ENCODE results near the gene GEMIN5. TPM values are rescaled to one million over a fixed set of nuclear protein-coding genes. Genes with fewer than 3 reads are reported as not detected.

The GEMIN5 gene
- polyA plus RNA-seq, 2 of the 4 experiments (the other 2 are of a cell fraction): 20.2 to 22.6 TPM

DNA sequence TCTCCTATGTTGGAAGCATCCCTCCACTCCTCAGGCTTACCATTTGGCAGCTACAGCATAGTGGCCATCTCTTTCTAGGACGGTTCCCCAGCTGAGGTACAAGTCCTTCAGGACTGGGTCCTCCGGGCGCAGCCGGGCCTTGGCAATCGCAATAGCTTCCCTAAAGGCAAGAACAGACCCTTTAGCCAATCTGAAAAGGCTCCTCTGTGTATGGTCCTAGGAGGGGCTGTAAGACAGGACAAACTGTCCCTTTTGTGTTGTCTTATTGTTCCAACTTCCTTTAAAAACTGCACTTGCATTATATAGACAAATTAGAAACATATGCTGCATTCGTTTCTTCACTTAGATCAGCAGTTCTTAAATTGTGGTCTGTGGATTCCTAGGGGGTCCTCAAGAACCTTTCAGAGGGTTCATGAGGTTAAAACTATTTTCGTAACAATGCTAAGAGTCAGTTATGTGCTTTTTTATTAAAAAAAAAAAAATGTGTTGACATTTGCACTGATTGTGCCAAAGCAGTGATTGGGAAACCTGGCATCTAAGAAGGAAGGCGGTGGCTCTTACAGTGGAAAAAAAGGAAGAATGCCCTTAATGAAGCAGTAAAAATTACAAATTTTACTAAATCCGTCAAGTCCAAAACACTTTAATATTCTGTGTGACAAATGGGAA, 38.7 kb downstream of the GEMIN5 start:
- no peak overlapping the region for H3K27ac ChIP-seq
- POLR2A ChIA-PET: no interaction called here
- H3K9me3 ChIP-seq: no peaks in the 10 kb centered on the region
- no peaks in the 10 kb centered on the region for H3K4me1 ChIP-seq
- CTCF ChIA-PET: no interaction called here
- H3K4me2 ChIP-seq: no peak overlapping the region
- ATAC-seq (no peak), FAIRE-seq (no peak), DNase-seq (ENCODE audit: low read depth in 1 of 2, low spot score in 1 of 2) (no peak)
- WGBS (ENCODE audit: missing lambda C conversion rate): 93% methylated on average over 9 of the region's 9 CpGs
- TF ChIP-seq, protein P1, sequence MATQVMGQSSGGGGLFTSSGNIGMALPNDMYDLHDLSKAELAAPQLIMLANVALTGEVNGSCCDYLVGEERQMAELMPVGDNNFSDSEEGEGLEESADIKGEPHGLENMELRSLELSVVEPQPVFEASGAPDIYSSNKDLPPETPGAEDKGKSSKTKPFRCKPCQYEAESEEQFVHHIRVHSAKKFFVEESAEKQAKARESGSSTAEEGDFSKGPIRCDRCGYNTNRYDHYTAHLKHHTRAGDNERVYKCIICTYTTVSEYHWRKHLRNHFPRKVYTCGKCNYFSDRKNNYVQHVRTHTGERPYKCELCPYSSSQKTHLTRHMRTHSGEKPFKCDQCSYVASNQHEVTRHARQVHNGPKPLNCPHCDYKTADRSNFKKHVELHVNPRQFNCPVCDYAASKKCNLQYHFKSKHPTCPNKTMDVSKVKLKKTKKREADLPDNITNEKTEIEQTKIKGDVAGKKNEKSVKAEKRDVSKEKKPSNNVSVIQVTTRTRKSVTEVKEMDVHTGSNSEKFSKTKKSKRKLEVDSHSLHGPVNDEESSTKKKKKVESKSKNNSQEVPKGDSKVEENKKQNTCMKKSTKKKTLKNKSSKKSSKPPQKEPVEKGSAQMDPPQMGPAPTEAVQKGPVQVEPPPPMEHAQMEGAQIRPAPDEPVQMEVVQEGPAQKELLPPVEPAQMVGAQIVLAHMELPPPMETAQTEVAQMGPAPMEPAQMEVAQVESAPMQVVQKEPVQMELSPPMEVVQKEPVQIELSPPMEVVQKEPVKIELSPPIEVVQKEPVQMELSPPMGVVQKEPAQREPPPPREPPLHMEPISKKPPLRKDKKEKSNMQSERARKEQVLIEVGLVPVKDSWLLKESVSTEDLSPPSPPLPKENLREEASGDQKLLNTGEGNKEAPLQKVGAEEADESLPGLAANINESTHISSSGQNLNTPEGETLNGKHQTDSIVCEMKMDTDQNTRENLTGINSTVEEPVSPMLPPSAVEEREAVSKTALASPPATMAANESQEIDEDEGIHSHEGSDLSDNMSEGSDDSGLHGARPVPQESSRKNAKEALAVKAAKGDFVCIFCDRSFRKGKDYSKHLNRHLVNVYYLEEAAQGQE (IDR thresholded peaks at IDR 0.05): no peak
- TF ChIP-seq NR3C1 (IDR thresholded peaks at IDR 0.05) (no peak), KDM1A (IDR thresholded peaks at IDR 0.05; ENCODE audit: low read depth) (no peak), EHMT2 (IDR thresholded peaks at IDR 0.05; ENCODE audit: low read depth) (no peak), RARB (CRISPR knock-in tag; IDR thresholded peaks at IDR 0.05) (no peak), RAD21 (conservative IDR thresholded peaks at IDR 0.05 in 1 of 2, IDR thresholded peaks at IDR 0.05 in 1 of 2) (no peak), TFCP2L1 (CRISPR knock-in tag; IDR thresholded peaks at IDR 0.05) (no peak), RCOR1 (IDR thresholded peaks at IDR 0.05; ENCODE audit: low read depth, low read length) (no peak), HDAC2 (IDR thresholded peaks at IDR 0.05) (no peak), EP300 (IDR thresholded peaks at IDR 0.05) (no peak), SMC3 (IDR thresholded peaks at IDR 0.05) (no peak), TP53 (CRISPR knock-in tag; IDR thresholded peaks at IDR 0.05) (no peak), HEYL (CRISPR knock-in tag; IDR thresholded peaks at IDR 0.05) (no peak), ZC3H11A (IDR thresholded peaks at IDR 0.05) (no peak), CHD2 (IDR thresholded peaks at IDR 0.05; ENCODE audit: low read length, partially characterized antibody) (no peak), ESRRA (IDR thresholded peaks at IDR 0.05; ENCODE audit: borderline replicate concordance, low read length) (no peak)
- TF ChIP-seq, protein P2, sequence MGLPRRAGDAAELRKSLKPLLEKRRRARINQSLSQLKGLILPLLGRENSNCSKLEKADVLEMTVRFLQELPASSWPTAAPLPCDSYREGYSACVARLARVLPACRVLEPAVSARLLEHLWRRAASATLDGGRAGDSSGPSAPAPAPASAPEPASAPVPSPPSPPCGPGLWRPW (IDR thresholded peaks at IDR 0.05): no peak
- TF ChIP-seq, protein P3, sequence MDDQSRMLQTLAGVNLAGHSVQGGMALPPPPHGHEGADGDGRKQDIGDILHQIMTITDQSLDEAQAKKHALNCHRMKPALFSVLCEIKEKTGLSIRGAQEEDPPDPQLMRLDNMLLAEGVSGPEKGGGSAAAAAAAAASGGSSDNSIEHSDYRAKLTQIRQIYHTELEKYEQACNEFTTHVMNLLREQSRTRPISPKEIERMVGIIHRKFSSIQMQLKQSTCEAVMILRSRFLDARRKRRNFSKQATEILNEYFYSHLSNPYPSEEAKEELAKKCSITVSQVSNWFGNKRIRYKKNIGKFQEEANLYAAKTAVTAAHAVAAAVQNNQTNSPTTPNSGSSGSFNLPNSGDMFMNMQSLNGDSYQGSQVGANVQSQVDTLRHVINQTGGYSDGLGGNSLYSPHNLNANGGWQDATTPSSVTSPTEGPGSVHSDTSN (IDR thresholded peaks at IDR 0.05): no peak
- TF ChIP-seq, protein P4, sequence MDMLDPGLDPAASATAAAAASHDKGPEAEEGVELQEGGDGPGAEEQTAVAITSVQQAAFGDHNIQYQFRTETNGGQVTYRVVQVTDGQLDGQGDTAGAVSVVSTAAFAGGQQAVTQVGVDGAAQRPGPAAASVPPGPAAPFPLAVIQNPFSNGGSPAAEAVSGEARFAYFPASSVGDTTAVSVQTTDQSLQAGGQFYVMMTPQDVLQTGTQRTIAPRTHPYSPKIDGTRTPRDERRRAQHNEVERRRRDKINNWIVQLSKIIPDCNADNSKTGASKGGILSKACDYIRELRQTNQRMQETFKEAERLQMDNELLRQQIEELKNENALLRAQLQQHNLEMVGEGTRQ (IDR thresholded peaks at IDR 0.05): no peak
- H3K4me3 ChIP-seq: no peak overlapping the region

DNA sequence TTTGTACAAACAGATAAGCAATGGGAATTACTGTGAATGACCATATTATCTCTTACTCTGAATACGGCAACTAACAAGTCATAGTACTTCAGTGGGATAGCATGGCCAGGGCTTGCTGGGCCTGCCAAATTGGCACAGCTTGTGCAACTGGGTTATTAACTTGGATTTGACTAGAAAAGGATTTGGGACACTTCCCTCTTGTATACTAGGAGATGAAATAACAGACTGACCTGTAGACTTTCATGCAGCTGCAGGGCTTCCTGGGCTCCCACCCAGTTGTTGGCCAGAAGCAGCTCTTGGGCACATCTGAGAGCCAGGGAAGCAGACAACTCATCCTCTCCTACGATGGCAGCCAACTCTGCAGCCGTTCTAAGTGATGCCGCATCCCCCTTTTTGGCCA, 39.8 kb downstream of the GEMIN5 start:
- Histone ChIP-seq H3K27ac (no peak overlapping the region), H3K9me3 (no peaks in the 10 kb centered on the region), H3K4me3 (no peak overlapping the region), H3K4me2 (no peak overlapping the region), H3K4me1 (no peaks in the 10 kb centered on the region)
- ATAC-seq (no peak), FAIRE-seq (no peak), DNase-seq (ENCODE audit: low read depth in 1 of 2, low spot score in 1 of 2) (no peak)
- CTCF ChIA-PET: interaction anchor here (0.7 to 1.7 kb wide), 2 partner anchors 77 to 248 kb away, joined by 3 to 4 read pairs; no protein-coding TSS in a partner anchor
- WGBS (ENCODE audit: missing lambda C conversion rate): 90% methylated on average over 4 of the region's 4 CpGs
- POLR2A ChIA-PET: no interaction called here
- no peak for TF ChIP-seq JUN (IDR thresholded peaks at IDR 0.05)
- TF ChIP-seq RNF2 (IDR thresholded peaks at IDR 0.05; ENCODE audit: borderline replicate concordance, low read depth): no peak
- no peak for TF ChIP-seq HDAC2 (IDR thresholded peaks at IDR 0.05)
- no peak for TF ChIP-seq HOXA7 (CRISPR knock-in tag; IDR thresholded peaks at IDR 0.05)
- no peak for TF ChIP-seq POLR2A (IDR thresholded peaks at IDR 0.05; ENCODE audit: low read length)
- no peak for TF ChIP-seq HOXB13 (CRISPR knock-in tag; IDR thresholded peaks at IDR 0.05; ENCODE audit: low read depth)
- TF ChIP-seq CHD2 (IDR thresholded peaks at IDR 0.05; ENCODE audit: low read length, partially characterized antibody): no peak
- no peak for TF ChIP-seq BHLHE40 (IDR thresholded peaks at IDR 0.05; ENCODE audit: low read depth, low read length)
- TF ChIP-seq FOXS1 (CRISPR knock-in tag; IDR thresholded peaks at IDR 0.05): no peak
- TF ChIP-seq, protein P5, sequence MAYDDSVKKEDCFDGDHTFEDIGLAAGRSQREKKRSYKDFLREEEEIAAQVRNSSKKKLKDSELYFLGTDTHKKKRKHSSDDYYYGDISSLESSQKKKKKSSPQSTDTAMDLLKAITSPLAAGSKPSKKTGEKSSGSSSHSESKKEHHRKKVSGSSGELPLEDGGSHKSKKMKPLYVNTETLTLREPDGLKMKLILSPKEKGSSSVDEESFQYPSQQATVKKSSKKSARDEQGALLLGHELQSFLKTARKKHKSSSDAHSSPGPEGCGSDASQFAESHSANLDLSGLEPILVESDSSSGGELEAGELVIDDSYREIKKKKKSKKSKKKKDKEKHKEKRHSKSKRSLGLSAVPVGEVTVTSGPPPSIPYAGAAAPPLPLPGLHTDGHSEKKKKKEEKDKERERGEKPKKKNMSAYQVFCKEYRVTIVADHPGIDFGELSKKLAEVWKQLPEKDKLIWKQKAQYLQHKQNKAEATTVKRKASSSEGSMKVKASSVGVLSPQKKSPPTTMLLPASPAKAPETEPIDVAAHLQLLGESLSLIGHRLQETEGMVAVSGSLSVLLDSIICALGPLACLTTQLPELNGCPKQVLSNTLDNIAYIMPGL (CRISPR knock-in tag; IDR thresholded peaks at IDR 0.05; ENCODE audit: borderline replicate concordance): no peak
- no peak for TF ChIP-seq ZFP36 (IDR thresholded peaks at IDR 0.05; ENCODE audit: borderline replicate concordance, partially characterized antibody)
- TF ChIP-seq MAZ (IDR thresholded peaks at IDR 0.05; ENCODE audit: borderline replicate concordance, low read depth, low read length): no peak
- no peak for TF ChIP-seq PHF8 (IDR thresholded peaks at IDR 0.05; ENCODE audit: borderline replicate concordance, low read depth)
- TF ChIP-seq, protein P6, sequence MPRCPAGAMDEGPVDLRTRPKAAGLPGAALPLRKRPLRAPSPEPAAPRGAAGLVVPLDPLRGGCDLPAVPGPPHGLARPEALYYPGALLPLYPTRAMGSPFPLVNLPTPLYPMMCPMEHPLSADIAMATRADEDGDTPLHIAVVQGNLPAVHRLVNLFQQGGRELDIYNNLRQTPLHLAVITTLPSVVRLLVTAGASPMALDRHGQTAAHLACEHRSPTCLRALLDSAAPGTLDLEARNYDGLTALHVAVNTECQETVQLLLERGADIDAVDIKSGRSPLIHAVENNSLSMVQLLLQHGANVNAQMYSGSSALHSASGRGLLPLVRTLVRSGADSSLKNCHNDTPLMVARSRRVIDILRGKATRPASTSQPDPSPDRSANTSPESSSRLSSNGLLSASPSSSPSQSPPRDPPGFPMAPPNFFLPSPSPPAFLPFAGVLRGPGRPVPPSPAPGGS (IDR thresholded peaks at IDR 0.05): no peak
